ENCODE data around the gene ACAT2. TPM values are rescaled to one million over a fixed set of nuclear protein-coding genes. Genes with fewer than 3 reads are reported as not detected.

Gene ACAT2
- total RNA-seq, 2 experiments from 2014 or later = 21.4 to 25.8 TPM

DNA sequence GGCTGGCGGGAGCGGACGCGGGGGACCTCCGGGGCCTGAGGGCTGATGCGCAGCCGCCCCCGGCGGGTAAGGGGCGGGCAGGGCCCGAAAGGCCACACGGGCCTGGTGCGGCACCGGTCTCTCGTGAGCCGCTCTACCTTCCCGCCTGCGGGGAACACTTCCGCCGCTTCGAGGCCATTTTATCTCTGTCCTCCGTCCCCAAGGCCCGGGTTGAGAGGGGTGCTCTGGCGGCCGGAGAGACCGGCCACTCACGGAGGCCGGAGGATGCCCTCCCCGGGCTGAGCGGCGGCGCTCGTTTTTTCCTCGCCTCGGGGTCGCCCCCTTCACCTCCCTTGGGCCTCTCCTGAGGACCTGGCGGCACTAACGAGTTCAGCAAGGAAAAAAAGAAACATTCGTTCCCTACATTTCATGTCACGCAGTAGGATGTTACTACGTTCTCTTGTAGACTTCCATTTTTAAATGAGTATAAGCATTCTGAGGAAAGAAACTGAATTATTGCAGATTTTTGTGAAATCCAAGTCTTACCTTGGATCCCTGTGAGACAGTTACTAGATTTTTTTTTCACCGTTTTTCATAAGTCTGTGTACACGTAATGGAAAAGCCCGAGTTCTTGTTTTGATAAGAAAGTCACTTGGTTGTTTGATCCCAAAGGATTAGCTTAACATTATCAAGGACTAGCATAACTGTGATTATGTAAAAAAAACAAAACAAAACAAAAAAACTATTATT, 34.0 kb upstream of the ACAT2 start:
- peaks cover 66% of the 10 kb centered on the region for H3K36me3 Mint-ChIP-seq (ENCODE audit: low read depth)

DNA sequence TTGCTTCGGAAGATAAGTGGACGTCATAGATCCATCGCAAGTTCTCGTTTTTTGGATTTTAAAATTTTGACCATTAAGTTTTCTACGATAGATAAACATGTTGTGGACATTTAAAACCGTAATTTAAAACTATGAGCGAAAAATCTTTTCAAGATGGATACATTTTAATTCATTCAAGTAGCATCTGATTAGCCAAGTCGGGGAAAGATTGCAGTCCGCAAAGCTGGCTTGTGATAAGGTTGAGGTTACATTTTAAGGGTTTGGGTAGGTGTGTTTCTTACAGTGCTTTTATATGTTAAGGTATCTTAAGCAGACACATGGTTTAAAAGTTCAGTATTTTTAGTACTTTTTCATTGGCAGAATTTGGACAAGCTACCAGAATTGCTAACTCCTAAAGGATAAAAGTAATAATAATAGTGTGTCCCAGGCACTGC, 33.3 kb upstream of the ACAT2 start:
- ChIA-PET CTCF (interaction anchor here (1.1 to 2.2 kb wide), 3 partner anchors 8 to 58 kb away, joined by 4 to 7 read pairs (median 5); no protein-coding TSS in a partner anchor), POLR2A (interaction anchor here (0.6 to 8.3 kb wide), 12 partner anchors 8 to 1722 kb away, joined by 3 to 195 read pairs (median 3); partner anchors contain the start of genes ACAT2, MRPL18, SOD2 and TCP1)
- H3K27me3 ChIP-seq (ENCODE audit: control insufficient read depth in 1 of 2, insufficient read depth in 2 of 2, low read length in 2 of 2) = no peaks in the 10 kb centered on the region
- Mint-ChIP-seq H3K4me3 (peak overlapping the region; percentile 93), H3K4me1 (ENCODE audit: low read depth) (peaks cover 79% of the 10 kb centered on the region), H3K27me3 (peaks cover 9% of the 10 kb centered on the region), H3K27ac (peak overlapping the region; percentile 100), H3K36me3 (ENCODE audit: low read depth) (peaks cover 61% of the 10 kb centered on the region), H3K9me3 (no peaks in the 10 kb centered on the region)
- DNase-seq (peak in 2 of 14 experiments; percentile 20 to 23), ATAC-seq (ENCODE audit: poor library complexity) (no peak)
- TF ChIP-seq, protein P1, sequence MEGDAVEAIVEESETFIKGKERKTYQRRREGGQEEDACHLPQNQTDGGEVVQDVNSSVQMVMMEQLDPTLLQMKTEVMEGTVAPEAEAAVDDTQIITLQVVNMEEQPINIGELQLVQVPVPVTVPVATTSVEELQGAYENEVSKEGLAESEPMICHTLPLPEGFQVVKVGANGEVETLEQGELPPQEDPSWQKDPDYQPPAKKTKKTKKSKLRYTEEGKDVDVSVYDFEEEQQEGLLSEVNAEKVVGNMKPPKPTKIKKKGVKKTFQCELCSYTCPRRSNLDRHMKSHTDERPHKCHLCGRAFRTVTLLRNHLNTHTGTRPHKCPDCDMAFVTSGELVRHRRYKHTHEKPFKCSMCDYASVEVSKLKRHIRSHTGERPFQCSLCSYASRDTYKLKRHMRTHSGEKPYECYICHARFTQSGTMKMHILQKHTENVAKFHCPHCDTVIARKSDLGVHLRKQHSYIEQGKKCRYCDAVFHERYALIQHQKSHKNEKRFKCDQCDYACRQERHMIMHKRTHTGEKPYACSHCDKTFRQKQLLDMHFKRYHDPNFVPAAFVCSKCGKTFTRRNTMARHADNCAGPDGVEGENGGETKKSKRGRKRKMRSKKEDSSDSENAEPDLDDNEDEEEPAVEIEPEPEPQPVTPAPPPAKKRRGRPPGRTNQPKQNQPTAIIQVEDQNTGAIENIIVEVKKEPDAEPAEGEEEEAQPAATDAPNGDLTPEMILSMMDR (IDR thresholded peaks at IDR 0.05) = no peak
- intact Hi-C loops (cut with DNase I, micrococcal nuclease) = loop anchor here (2.0 to 10.0 kb wide), 2 partner anchors 16 to 726 kb away; no protein-coding TSS in a partner anchor
- peaks cover 36% of the 10 kb centered on the region for H3K4me1 ChIP-seq (ENCODE audit: insufficient read depth, low read length)
- H3K27ac ChIP-seq (ENCODE audit: low read depth in 1 of 2, low read length in 2 of 2) = peak overlapping the region; percentile 87 to 95
- H3K4me3 ChIP-seq (ENCODE audit: low read length) = peak overlapping the region; percentile 82
- no peaks in the 10 kb centered on the region for H3K9me3 ChIP-seq (ENCODE audit: control insufficient read depth in 1 of 2, insufficient read depth in 1 of 2, low read length in 2 of 2)
- H3K36me3 ChIP-seq (ENCODE audit: insufficient read depth, low read length) = peaks cover 16% of the 10 kb centered on the region

More for the DNA sequence above, 34.0 kb upstream of the ACAT2 start:
- Mint-ChIP-seq H3K9me3 (no peaks in the 10 kb centered on the region), H3K4me1 (ENCODE audit: low read depth) (peaks cover 81% of the 10 kb centered on the region), H3K27me3 (peaks cover 9% of the 10 kb centered on the region), H3K4me3 (peak overlapping the region; percentile 93), H3K27ac (peak overlapping the region; percentile 100)
- DNase-seq (peak in 6 of 14 experiments; percentile 27 to 51 (median 34)), ATAC-seq (ENCODE audit: poor library complexity) (peak; percentile 13)
- intact Hi-C loops (cut with DNase I, micrococcal nuclease) = loop anchor here (1.0 to 10.0 kb wide), 6 partner anchors 17 to 727 kb away; partner anchors contain the start of genes TCP1 (in 2 of the 2), ACAT2 (in 1 of the 2) and IGF2R (in 1 of the 2)
- Histone ChIP-seq H3K36me3 (ENCODE audit: insufficient read depth, low read length) (peaks cover 22% of the 10 kb centered on the region), H3K9me3 (ENCODE audit: control insufficient read depth in 1 of 2, insufficient read depth in 1 of 2, low read length in 2 of 2) (no peaks in the 10 kb centered on the region), H3K27ac (ENCODE audit: low read depth in 1 of 2, low read length in 2 of 2) (peak overlapping the region; percentile 87 to 95), H3K4me3 (ENCODE audit: low read length) (peak overlapping the region; percentile 82), H3K27me3 (ENCODE audit: control insufficient read depth in 1 of 2, insufficient read depth in 2 of 2, low read length in 2 of 2) (no peaks in the 10 kb centered on the region), H3K4me1 (ENCODE audit: insufficient read depth, low read length) (peaks cover 31% of the 10 kb centered on the region)
- ChIA-PET CTCF (interaction anchor here (1.1 to 2.2 kb wide), 2 partner anchors 7 to 59 kb away, joined by 4 to 7 read pairs; no protein-coding TSS in a partner anchor), POLR2A (interaction anchor here (0.9 to 8.3 kb wide), 12 partner anchors 10 to 683 kb away, joined by 3 to 195 read pairs (median 10); partner anchors contain the start of genes ACAT2, IGF2R, MRPL18 and SOD2)
- TF ChIP-seq, protein P1 (IDR thresholded peaks at IDR 0.05) = no peak

- Mint-ChIP-seq H3K4me1 (ENCODE audit: low read depth) (peaks cover 83% of the 10 kb centered on the region), H3K27me3 (peaks cover 9% of the 10 kb centered on the region), H3K36me3 (ENCODE audit: low read depth) (peaks cover 56% of the 10 kb centered on the region), H3K9me3 (no peaks in the 10 kb centered on the region), H3K27ac (peak overlapping the region; percentile 100), H3K4me3 (peak overlapping the region; percentile 93)
- intact Hi-C loops (cut with DNase I, micrococcal nuclease) = loop anchor here (2.0 to 10.0 kb wide), 2 partner anchors 15 to 725 kb away; no protein-coding TSS in a partner anchor
- H3K27me3 ChIP-seq (ENCODE audit: control insufficient read depth in 1 of 2, insufficient read depth in 2 of 2, low read length in 2 of 2) = no peaks in the 10 kb centered on the region
- peak overlapping the region; percentile 82 for H3K4me3 ChIP-seq (ENCODE audit: low read length)
- ChIA-PET POLR2A (interaction anchor here (0.5 to 8.3 kb wide), 6 partner anchors 8 to 60 kb away, joined by 3 to 195 read pairs (median 76); partner anchors contain the start of genes ACAT2, MRPL18, SOD2 and TCP1), CTCF (interaction anchor here (1.1 to 2.2 kb wide), 2 partner anchors 9 to 39 kb away, joined by 5 to 7 read pairs; no protein-coding TSS in a partner anchor)
- DNase-seq (peak in 2 of 14 experiments; percentile 27 to 28), ATAC-seq (ENCODE audit: poor library complexity) (no peak)
- H3K4me1 ChIP-seq (ENCODE audit: insufficient read depth, low read length) = peaks cover 46% of the 10 kb centered on the region
- peaks cover 16% of the 10 kb centered on the region for H3K36me3 ChIP-seq (ENCODE audit: insufficient read depth, low read length)
- no peak overlapping the region for H3K27ac ChIP-seq (ENCODE audit: low read depth in 1 of 2, low read length in 2 of 2)
- TF ChIP-seq, protein P1 (IDR thresholded peaks at IDR 0.05) = no peak
- no peaks in the 10 kb centered on the region for H3K9me3 ChIP-seq (ENCODE audit: control insufficient read depth in 1 of 2, insufficient read depth in 1 of 2, low read length in 2 of 2)
Observed at GRCh38 chr6:159729598-159730331, 32.1 kb upstream of the ACAT2 start.

All from CD4-positive, alpha-beta T cell (primary cell).